GM19468 (cell line): Measurements from ENCODE around the gene ATXN1.
"Not testable (repeated sequence)": the region's sequence is repeated elsewhere in the genome, so short reads cannot be mapped to it uniquely, and the experiment has no call there.

Source experiments
- ATAC-seq: cut with Tn5 transposase; IDR thresholded peaks from one replicate; pipeline ENCODE4 v1.9.1; 2021; ENCODE audit warnings: mild to moderate bottlenecking, moderate library complexity, moderate number of reproducible peaks; ENCODE audit not compliant: unreplicated experiment; ENCODE audit errors: extremely low read depth

Gene ATXN1

GRCh38 chr6:16412171-16412570 lies 349.1 kb downstream of the ATXN1 start:
- ATAC-seq = no peak

- ATAC-seq = no peak
Measured at GRCh38 chr6:16409531-16410441, 351.5 kb downstream of the ATXN1 start.

DNA sequence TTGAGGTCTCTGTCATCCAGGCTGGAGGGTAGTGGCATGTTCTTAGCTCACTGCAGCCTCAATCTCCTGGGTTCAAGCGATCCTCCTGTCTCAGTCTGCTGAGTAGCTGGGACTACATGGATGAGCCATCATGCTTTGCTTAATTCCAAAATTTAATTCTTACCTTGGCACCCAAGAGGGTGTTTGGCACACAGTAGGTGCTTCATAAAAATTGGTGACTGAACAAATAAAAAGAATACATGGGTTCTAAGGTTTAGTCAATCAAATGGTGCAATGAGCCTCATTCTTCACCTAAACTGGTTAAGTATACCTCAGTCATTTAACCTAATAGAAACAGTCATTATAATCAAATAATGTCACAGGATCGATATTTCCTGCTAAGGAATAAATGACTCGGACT lies 352.5 kb downstream of the ATXN1 start:
- ATAC-seq = no peak

DNA sequence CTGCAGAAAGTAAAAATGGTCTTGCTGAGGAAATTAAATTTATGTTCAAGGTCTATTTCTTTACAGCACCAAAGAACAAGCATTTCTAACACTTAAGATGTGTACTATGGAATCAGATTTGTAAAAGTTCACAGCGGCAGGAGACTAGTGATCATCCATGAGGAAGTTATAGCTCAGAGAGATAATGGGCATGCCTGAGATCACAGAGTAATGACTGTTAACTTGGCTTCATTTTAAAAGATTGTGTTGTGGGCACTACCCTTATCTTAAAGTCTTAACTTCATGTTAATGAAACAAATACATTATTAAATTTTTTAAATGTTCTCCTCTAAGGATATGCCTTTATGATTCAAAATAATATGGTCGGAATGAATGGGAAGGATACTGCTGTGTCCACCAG lies 354.3 kb downstream of the ATXN1 start:
- no peak for ATAC-seq

DNA sequence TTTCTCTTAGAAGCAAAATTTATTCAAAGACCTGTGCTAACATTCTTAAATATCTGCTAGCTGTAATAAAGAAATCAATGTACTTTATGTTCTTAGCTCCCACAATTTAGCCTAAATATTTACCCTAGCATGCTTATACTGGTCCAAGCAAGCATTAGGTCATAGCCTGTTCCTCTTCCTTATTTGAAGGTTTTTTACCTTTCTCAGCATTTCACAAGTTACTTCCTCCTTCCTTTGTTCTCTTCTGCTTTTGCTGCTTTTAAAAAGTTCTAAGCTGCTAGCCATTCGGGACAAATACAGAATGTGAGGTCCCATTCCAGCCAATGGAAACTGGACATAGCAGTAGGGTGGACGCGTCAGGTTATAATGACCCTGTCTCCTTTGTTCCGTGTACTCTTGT lies 354.7 kb downstream of the ATXN1 start:
- ATAC-seq = not testable (repeated sequence)

DNA sequence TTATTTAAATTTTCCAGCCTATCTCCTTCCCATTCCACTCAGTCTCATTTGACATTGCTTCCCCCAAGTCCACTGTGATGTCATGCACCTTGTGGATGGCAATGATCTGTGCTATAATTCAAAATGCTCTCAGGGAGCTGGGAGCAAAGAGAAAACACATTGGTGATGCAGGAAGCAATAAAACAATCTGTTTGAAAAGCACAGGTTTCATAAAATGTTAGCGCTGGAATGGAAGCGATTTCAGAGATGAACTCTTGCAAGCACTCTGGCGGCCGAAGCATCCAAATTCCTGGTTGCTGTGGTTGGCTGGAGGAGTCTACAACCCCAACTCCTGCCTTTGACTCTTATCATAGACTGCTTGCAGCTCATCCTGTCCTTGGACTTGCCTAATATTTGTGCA lies 355.9 kb downstream of the ATXN1 start:
- no peak for ATAC-seq

GRCh38 chr6:16404456-16404855 lies 356.8 kb downstream of the ATXN1 start:
- ATAC-seq = no peak

DNA sequence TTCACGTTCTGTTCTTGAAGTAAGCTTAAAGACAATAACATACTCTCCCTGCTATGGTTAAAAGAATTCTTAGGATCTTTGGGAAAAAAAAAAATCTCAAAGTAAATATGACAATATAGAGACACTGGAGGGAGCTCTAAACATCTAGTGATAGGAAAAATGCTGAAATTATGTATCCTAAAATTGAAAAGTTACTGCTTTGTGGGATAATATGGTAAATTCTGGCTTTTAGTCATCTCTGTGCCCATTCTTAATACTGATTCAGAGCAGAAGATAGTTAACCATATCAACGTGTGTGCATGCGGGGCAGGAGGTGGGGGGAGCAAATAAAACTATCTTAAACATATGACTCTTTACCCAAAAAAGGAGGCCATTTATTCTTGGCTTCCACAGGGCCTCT lies 357.4 kb downstream of the ATXN1 start:
- no peak for ATAC-seq

- ATAC-seq = no peak
Measured at GRCh38 chr6:16402581-16402900, 358.7 kb downstream of the ATXN1 start.

GRCh38 chr6:16400248-16400760 lies 361.0 kb downstream of the ATXN1 start:
- ATAC-seq = no peak

GRCh38 chr6:16399695-16400094 lies 361.6 kb downstream of the ATXN1 start:
- no peak for ATAC-seq

DNA sequence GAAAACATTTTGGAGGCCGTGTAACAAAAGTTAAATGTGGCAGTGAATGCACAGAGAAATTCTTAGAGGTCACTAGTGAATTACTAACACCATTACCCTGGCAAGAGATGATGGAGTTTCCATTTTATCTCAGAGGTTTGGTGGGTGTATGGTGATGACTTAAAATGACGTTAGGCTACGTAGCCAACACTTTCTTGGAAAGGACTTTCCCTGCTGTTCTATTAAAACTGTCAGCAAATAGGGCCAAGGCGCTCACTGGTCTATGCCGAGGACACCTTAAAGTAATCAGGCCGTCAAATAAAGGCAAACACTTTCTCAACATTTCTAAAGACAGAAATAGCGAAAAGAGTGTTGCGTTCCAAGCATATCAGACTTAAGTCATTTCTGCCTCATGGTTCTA lies 362.1 kb downstream of the ATXN1 start:
- no peak for ATAC-seq

DNA sequence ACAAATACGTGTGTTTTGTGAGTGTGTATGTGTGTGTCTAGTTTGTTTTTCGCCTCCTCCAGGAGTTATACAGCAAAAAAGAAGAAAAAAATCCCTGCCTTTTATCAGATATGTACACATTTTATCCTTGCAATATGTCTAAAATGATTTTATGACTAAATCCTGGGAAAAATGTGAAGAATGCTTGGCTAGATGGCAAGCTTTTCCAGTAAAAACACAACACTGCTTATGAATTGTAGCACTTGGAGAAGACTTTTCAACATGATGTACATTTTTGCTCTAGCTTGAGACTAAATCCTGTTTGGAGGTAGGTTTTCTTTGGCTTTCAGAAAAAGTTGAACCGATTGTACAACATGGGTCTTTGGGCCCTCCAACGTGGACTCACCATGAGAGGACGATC lies 362.7 kb downstream of the ATXN1 start:
- no peak for ATAC-seq

DNA sequence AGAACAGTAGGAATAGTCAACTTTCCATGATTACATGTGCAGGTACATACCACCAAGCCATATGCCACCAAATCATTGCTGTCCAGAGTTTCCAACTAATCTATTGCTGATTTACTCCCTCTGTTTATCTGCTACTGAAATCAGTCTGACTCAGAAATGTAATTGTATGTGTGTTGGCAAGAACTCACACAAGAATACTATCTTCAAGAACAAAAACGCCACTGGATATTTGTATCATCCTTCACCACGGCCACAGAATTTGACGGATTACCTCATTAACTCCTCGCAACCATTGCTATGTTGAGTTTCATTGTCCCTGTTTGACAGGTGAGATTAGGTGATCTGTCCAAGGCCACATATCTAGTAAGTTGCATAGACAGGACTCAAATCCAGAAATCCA lies 363.6 kb downstream of the ATXN1 start:
- ATAC-seq = no peak

DNA sequence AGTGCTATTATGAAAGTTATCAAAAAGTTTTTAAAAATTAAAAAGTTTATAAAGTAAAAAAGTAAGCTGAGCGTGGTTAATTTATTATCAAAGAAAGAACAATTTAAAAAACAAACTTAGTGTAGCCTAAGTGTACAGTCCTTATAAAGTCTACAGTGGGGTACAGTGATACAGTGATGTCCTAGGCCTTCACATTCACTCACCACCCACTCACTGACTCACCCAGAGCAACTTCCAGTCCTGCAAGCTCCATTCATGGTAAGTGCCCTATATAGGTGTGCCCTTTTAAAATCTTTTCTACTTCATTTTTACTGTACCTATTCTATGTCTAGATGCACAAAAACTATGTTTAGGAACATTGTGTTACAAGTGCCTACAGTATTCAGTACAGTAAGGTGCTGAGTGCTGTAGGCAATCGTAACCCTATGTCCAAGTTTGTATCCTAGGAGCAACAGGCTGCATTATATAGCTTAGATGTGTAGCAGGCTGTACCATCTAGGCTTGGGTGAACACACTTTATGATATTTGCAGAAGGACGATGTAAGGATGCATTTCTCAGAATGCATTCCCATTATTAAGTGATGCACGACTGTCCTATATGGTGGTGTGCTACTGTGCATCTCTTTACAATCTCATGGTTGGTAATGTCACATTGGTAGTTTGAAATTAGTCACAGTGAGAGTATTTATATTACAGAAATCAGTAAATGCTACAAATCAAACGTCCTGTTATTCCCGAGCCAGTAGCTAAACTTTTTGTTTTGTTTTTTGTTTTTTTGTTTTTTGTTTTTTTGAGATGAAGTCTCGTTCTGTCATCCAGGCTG lies 364.6 kb downstream of the ATXN1 start:
- no peak for ATAC-seq

- ATAC-seq = no peak
Measured at GRCh38 chr6:16394632-16395031, 366.6 kb downstream of the ATXN1 start.

DNA sequence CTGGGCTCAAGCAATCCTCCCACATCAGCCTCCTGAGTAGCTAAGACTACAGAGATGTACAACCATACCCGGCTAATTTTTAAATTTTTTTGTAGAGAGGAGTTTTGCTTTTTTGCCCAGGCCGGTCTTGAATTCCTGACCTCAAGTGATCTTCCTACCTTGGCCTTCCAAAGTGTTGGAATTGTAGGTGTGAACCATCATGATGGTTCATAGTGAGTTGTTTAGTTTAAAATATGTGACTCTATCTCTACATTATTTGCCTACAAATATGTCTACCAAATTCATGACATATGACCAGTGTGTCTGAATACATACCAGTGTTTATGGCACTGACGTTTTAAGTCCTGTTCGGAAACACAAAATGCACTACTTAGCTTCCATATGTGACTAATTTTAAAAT lies 367.9 kb downstream of the ATXN1 start:
- no peak for ATAC-seq

- ATAC-seq = no peak
Measured at GRCh38 chr6:16392010-16392409, 369.2 kb downstream of the ATXN1 start.

DNA sequence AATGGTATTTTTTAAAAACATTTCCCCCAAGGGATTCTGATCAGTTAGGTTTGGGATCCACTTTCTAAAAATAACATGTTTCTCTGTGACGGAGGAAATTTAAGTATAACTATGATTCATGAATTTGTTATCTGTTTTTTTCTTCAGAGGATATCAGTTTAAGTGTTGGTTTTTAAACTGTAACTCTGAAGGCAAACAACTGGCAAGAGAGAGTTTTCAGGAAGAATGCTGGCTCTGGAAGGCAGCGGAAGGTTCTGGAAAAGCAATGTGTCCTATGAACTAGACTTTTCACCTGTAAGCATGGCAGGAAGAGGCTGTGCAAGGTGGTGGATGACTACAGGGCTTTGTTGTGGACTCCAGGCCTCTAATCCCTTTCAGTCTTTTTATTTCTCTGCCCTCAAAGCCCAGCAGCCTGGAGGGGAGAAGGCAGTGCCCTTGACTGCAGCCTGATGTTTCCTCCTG lies 369.8 kb downstream of the ATXN1 start:
- no peak for ATAC-seq

DNA sequence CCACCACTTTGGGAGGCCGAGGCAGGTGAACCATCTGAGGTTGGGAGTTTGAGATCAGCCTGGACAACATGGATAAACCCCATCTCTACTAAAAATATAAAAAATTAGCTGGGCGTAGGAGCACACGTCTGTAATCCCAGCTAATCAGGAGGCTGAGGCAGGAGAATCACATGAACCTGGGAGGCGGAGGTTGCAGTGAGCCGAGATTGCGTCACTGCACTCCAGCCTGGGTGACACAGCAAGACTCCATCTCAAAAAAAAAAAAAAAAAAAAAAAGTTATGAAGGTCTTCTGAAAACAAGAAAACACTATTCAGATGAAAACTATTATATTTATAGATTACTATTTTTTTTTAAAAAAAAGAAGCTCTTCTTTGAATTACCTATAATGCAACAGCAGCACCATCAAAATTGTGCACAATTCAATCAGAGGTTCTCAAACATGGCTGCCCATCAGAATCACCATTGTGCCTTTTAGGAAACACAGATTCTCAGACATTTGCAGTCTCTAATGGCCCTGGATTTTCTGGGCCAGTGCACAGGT lies 370.3 kb downstream of the ATXN1 start:
- ATAC-seq = not testable (repeated sequence)

GRCh38 chr6:16389642-16390041 lies 371.6 kb downstream of the ATXN1 start:
- ATAC-seq = no peak
